K562 (cell line): ENCODE measurements around the gene TRMT2A. TPM values are rescaled to one million over a fixed set of nuclear protein-coding genes. Genes with fewer than 3 reads are reported as not detected.

Experiments
- BHLHE40 ChIP-seq: IDR thresholded peaks from 2 replicates; pipeline ENCODE4 v1.6.1; 2011; ENCODE audit warnings: low read length, improper control_type of control experiment
- BRF1 ChIP-seq: IDR thresholded peaks from 3 replicates; pipeline ENCODE4 v1.6.1; 2011; ENCODE audit warnings: borderline replicate concordance, mild to moderate bottlenecking; ENCODE audit not compliant: insufficient read length; ENCODE audit errors: extremely low read depth
- E4F1 ChIP-seq: fragments of 250-450 bp; sonication (Bioruptor Pico); IDR thresholded peaks from 2 replicates; pipeline ENCODE4 v1.5.0; 2021; ENCODE audit warnings: mild to moderate bottlenecking, borderline replicate concordance
- FOXP4 ChIP-seq: sonication (generic); formaldehyde crosslinking; IDR thresholded peaks from 2 replicates; pipeline ENCODE4 v1.8.0; 2022; ENCODE audit warnings: mild to moderate bottlenecking, missing genetic modification reagents, borderline replicate concordance
- HDAC3 ChIP-seq: fragments of 450-650 bp; IDR thresholded peaks from 2 replicates; pipeline ENCODE4 v1.6.1; 2018; ENCODE audit warnings: borderline replicate concordance, mild to moderate bottlenecking, moderate library complexity; ENCODE audit not compliant: partially characterized antibody
- HMG20A ChIP-seq: fragments of 450-650 bp; formaldehyde crosslinking; conservative IDR thresholded peaks from 2 replicates; pipeline ENCODE4 v1.4.0; 2020; ENCODE audit warnings: mild to moderate bottlenecking, mixed read lengths
- IFI16 ChIP-seq: fragments of 250-450 bp; sonication (Bioruptor Pico); IDR thresholded peaks from 2 replicates; pipeline ENCODE4 v2.1.2; 2022; ENCODE audit warnings: mild to moderate bottlenecking, inconsistent platforms
- IRF9 ChIP-seq: fragments of 450-650 bp; IDR thresholded peaks from 2 replicates; pipeline ENCODE4 v1.6.1; 2016; ENCODE audit warnings: missing biosample characterization, missing genetic modification characterization
- MCM5 ChIP-seq: fragments of 450-650 bp; IDR thresholded peaks from 2 replicates; pipeline ENCODE4 v1.6.1; 2016; ENCODE audit warnings: low read depth
- NRF1 ChIP-seq, 2 experiments: fragments of 450-650 bp; IDR thresholded peaks in 1 of 2; conservative IDR thresholded peaks in 1 of 2; 2 replicates each; pipeline ENCODE4 v1.6.1; 2014; ENCODE audit warnings: mild to moderate bottlenecking in 2 of 2
- POLR2A ChIP-seq: fragments of 450-650 bp; conservative IDR thresholded peaks from 2 replicates; pipeline ENCODE4 v1.6.1; 2016
- SETDB1 ChIP-seq: IDR thresholded peaks from one replicate; pipeline ENCODE4 v1.6.1; 2012; ENCODE audit warnings: low read length, control low read depth, inconsistent platforms
- SMAD1 ChIP-seq: fragments of 150-350 bp; IDR thresholded peaks from 2 replicates; pipeline ENCODE4 v1.6.1; 2014; ENCODE audit warnings: low read length, low read depth; ENCODE audit not compliant: partially characterized antibody
- WHSC1 ChIP-seq: IDR thresholded peaks from one replicate; pipeline ENCODE4 v1.6.1; 2012; ENCODE audit warnings: low read length, control low read depth, inconsistent platforms
- YY1 ChIP-seq, 3 experiments: IDR thresholded peaks; 2 replicates each; pipeline ENCODE4 v1.6.1; 2011; ENCODE audit warnings: low read length in 2 of 3, mild to moderate bottlenecking in 2 of 3, moderate library complexity in 2 of 3, borderline replicate concordance in 1 of 3, control low read depth in 1 of 3, low read depth in 1 of 3; ENCODE audit not compliant: insufficient read depth in 3 of 3, insufficient replicate concordance in 2 of 3, control insufficient read depth in 1 of 3, insufficient read length in 1 of 3; ENCODE audit errors: extremely low read depth in 1 of 3
- ZKSCAN3 ChIP-seq: fragments of 250-450 bp; sonication (Bioruptor Pico); IDR thresholded peaks from 2 replicates; pipeline ENCODE4 v1.4.0; 2020
- ZNF140 ChIP-seq: fragments of 250-450 bp; sonication (Bioruptor Pico); IDR thresholded peaks from 2 replicates; pipeline ENCODE4 v1.8.0; 2021; ENCODE audit warnings: moderate library complexity, mild to moderate bottlenecking, inconsistent platforms
- ZNF212 ChIP-seq: fragments of 450-650 bp; formaldehyde crosslinking; IDR thresholded peaks from 2 replicates; pipeline ENCODE4 v1.4.0; 2020; ENCODE audit warnings: mild to moderate bottlenecking
- ZNF384 ChIP-seq: IDR thresholded peaks from 2 replicates; pipeline ENCODE4 v1.6.1; 2012; ENCODE audit warnings: low read depth, low read length, improper control_type of control experiment
- ZNF444 ChIP-seq: fragments of 250-450 bp; sonication (Bioruptor Pico); IDR thresholded peaks from 2 replicates; pipeline ENCODE4 v1.4.0; 2020; ENCODE audit warnings: mild to moderate bottlenecking, moderate library complexity
- ZNF583 ChIP-seq: fragments of 250-450 bp; sonication (Bioruptor Pico); IDR thresholded peaks from 2 replicates; pipeline ENCODE4 v1.4.0; 2020
- polyA plus RNA-seq, 8 experiments: library from polyadenylated mRNA; depleted of rRNA in 4 of 8; stranded (reverse) in 5 of 8; unstranded in 3 of 8; fragments of >200 nt; fragmentation: Nextera tagmentation in 2 of 8; fragmentation: Illumina TruSeq in 1 of 8; extraction: Ambion mirVana in 2 of 8; extraction: Trizol in 1 of 8; gene quantifications; 2 replicates each; pipeline versions ENCODE4 v1.2.1 to v1.2.3, GENCODE V29; 2011 to 2014; ENCODE audit warnings: inconsistent platforms in 1 of 8, missing spikeins in 1 of 8
- total RNA-seq, 7 experiments: library from RNA; depleted of rRNA in 6 of 7; stranded (reverse); fragments of >200 nt in 6 of 7; fragmentation: Illumina TruSeq in 2 of 7; extraction: Trizol in 2 of 7; gene quantifications; 2 replicates each; pipeline versions ENCODE4 v1.2.1 to v1.2.3, GENCODE V29; 2011 to 2021; ENCODE audit warnings: low replicate concordance in 1 of 7

Gene TRMT2A
- total and polyA plus RNA-seq, 9 of the 15 experiments (the other 6 are each of a cell fraction or from before 2014, with no cell fraction given), result 1.6 to 265 (median 140) TPM

- TF ChIP-seq WHSC1 (peak; percentile 100), ZNF140 (CRISPR knock-in tag) (0 out of 2 replicates have a peak, but pooled peaks have one; percentile 65), HMG20A (CRISPR knock-in tag) (no peak), POLR2A (no peak), NRF1 (conservative IDR thresholded peaks at IDR 0.05 in 1 of 2, IDR thresholded peaks at IDR 0.05 in 1 of 2) (no peak), YY1 (IDR thresholded peaks at IDR 0.05; ENCODE audit: borderline replicate concordance in 1 of 3, control insufficient read depth in 1 of 3, extremely low read depth in 1 of 3, insufficient read depth in 3 of 3, insufficient read length in 1 of 3, insufficient replicate concordance in 2 of 3, low read depth in 1 of 3, low read length in 2 of 3) (peak in 1 of 3 experiments; percentile 62), E4F1 (CRISPR knock-in tag) (no peak), BRF1 (no peak), FOXP4 (CRISPR knock-in tag) (no peak), SETDB1 (peak; percentile 91), ZNF583 (CRISPR knock-in tag) (peak; percentile 60), IFI16 (CRISPR knock-in tag) (peak; percentile 77), ZNF444 (CRISPR knock-in tag) (peak; percentile 71; the same call in 1 of the 2 replicates), ZNF384 (0 out of 2 replicates have a peak, but pooled peaks have one; percentile 15), SMAD1 (peak; percentile 73), ZNF212 (CRISPR knock-in tag) (peak; percentile 88; the same call in 1 of the 2 replicates), MCM5 (no peak), IRF9 (tag) (no peak), BHLHE40 (no peak; the same call in 1 of the 2 replicates), HDAC3 (no peak), ZKSCAN3 (CRISPR knock-in tag) (no peak)
These were observed 36.0 kb downstream of the TRMT2A start (continued) for GRCh38 chr22:20080776-20081654.
